Activated CD4-positive, alpha-beta T cell treated with anti-CD3 and anti-CD28 coated beads for 48 hours (primary cell): ENCODE data around the gene LHPP.

Experiments used
- DNase-seq: peaks from one replicate; pipeline ENCODE4 v3.0.0-alpha.2; 2020

Gene LHPP

GRCh38 chr10:124522933-124523871 is 61.6 kb downstream of the LHPP start:
- no peak for DNase-seq

- no peak for DNase-seq
Measured at GRCh38 chr10:124523901-124524300, 62.3 kb downstream of the LHPP start.

GRCh38 chr10:124524991-124525653 is 63.5 kb downstream of the LHPP start:
- DNase-seq = no peak

GRCh38 chr10:124525751-124526600 is 64.4 kb downstream of the LHPP start:
- DNase-seq = no peak

- no peak for DNase-seq
Measured at GRCh38 chr10:124526621-124527267, 65.1 kb downstream of the LHPP start.

GRCh38 chr10:124527874-124528395 is 66.3 kb downstream of the LHPP start:
- no peak for DNase-seq

- no peak for DNase-seq
Measured at GRCh38 chr10:124529661-124530214, 68.1 kb downstream of the LHPP start.

- DNase-seq = peak; percentile 92
Measured at GRCh38 chr10:124530215-124530665, 68.6 kb downstream of the LHPP start.

- no peak for DNase-seq
Measured at GRCh38 chr10:124530816-124531215, 69.2 kb downstream of the LHPP start.

- DNase-seq = peak; percentile 28
Measured at GRCh38 chr10:124532106-124532641, 70.6 kb downstream of the LHPP start.

- no peak for DNase-seq
Measured at GRCh38 chr10:124532788-124533187, 71.2 kb downstream of the LHPP start.

- DNase-seq = no peak
Measured at GRCh38 chr10:124533266-124533665, 71.6 kb downstream of the LHPP start.

GRCh38 chr10:124534231-124534798 is 72.7 kb downstream of the LHPP start:
- DNase-seq = no peak

GRCh38 chr10:124534826-124535601 is 73.4 kb downstream of the LHPP start:
- no peak for DNase-seq

GRCh38 chr10:124535731-124536495 is 74.3 kb downstream of the LHPP start:
- DNase-seq = no peak

GRCh38 chr10:124536496-124537050 is 75.0 kb downstream of the LHPP start:
- no peak for DNase-seq

GRCh38 chr10:124537166-124537725 is 75.6 kb downstream of the LHPP start:
- no peak for DNase-seq

GRCh38 chr10:124537891-124538290 is 76.3 kb downstream of the LHPP start:
- no peak for DNase-seq

- no peak for DNase-seq
Measured at GRCh38 chr10:124538706-124539105, 77.1 kb downstream of the LHPP start.
